NCI-H1436 (cell line): ENCODE data around the gene NEURL2.
"Not testable (repeated sequence)": the region's sequence is repeated elsewhere in the genome, so short reads cannot be mapped to it uniquely, and the experiment has no call there.

Experiments
- DNase-seq: peaks from one replicate; lab custom pipeline; 2025; lab: John Stamatoyannopoulos, UW

The NEURL2 gene

GRCh38 chr20:45898285-45898684 lies 7.3 kb upstream of the NEURL2 start:
- no peak for DNase-seq

DNA sequence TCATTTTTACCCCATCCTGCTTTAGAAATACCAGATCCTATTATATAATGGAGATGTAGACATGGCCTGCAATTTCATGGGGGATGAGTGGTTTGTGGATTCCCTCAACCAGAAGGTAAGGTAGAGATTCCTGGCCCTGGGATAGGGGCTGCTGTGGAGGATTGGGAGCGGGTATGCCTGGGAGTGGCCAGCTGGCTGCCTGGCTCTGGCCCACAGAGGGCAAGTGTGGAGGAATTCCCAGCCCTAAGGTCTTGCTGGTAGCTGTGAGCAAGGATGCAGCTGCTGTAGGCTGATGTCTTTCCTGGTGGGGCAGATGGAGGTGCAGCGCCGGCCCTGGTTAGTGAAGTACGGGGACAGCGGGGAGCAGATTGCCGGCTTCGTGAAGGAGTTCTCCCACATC lies 6.7 kb upstream of the NEURL2 start:
- no peak for DNase-seq

DNA sequence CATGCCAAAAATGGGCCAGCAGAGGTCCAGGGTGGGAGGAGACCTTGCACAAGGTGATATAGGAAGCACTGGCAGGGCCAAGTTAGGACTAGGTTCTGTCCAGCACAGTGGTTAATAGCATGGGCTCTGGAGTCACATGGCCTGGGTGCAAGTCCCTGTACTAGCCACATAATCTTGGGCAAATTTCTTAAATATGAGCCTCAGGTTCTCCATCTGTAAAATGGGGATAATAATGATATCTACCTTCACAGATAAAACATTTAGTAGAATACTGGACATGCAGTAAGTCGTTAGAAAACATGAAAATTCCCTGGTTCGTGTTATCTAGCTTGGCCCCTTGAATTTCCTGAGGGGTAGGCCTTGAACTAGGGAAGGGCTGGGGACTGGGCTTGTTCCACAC lies 6.3 kb upstream of the NEURL2 start:
- no peak for DNase-seq

- DNase-seq: no peak
Observed at GRCh38 chr20:45896641-45897161, 5.7 kb upstream of the NEURL2 start.

DNA sequence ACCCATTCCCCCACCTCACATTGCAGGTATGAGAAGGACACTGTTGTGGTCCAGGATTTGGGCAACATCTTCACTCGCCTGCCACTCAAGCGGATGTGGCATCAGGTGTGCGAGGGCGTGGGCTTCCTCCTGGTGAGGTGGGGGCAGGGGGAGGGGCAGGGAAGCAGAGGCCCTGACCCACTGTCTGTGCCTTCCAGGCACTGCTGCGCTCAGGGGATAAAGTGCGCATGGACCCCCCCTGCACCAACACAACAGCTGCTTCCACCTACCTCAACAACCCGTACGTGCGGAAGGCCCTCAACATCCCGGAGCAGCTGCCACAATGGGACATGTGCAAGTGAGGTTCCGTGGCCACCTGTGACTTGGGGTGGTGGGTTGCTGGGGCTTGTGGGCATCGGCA lies 3.8 kb upstream of the NEURL2 start:
- no peak for DNase-seq

GRCh38 chr20:45893831-45894230 lies 2.8 kb upstream of the NEURL2 start:
- no peak for DNase-seq

DNA sequence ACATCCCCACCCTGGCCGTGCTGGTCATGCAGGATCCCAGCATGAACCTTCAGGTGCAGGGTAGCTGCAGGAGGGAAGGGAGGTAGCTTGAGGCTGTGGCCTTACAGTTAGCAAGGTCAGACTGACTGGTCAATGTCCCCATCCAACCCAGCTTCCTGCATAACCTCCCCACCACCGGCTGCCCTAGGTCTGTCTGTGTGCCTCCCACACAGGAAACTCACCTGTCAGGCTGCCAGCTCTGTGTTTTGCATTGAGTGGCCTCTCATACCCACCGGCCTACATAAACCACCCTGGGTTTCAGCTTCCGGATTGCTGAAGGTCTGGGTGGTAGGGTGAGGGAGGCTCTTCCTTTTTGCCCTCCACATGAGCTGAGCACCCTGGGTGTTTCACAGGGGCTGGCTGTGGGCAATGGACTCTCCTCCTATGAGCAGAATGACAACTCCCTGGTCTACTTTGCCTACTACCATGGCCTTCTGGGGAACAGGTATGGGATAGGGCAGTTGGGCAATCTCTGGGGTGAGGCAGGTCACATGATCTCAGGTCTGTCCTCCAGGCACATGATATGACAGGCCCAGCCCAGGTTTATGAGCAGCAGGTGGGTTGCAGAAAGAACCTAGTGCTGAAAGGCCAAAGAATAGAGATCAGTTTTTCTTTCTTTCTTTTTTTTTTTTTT lies 2.0 kb upstream of the NEURL2 start:
- no peak for DNase-seq

DNA sequence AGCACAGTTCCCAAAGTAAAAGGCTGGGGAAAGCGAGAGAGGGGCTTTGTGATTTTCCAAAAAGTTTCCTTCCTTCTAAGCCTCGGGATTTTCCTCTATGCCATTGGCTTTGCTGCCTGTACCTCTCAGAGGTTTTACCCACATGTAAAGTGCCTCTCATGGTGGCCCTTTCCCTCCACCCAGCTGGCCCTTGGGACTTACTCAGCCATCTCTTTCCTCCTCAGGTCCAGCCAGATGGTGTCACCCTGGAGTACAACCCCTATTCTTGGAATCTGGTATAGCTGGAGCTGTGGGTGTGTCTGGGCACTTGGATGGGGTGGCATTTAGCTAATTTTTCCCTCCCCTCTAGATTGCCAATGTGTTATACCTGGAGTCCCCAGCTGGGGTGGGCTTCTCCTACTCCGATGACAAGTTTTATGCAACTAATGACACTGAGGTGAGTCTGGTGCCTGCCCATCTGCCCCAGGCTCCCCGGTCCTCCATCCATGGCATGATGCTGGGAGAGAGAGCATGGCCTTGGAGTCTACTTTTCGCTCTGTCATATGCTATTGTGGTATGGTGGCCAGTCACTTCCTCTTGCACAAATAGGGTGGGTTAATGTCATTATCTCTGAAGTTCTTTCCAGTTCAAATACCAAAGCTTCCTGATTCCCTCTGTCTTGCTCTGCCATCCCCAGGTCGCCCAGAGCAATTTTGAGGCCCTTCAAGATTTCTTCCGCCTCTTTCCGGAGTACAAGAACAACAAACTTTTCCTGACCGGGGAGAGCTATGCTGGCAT lies 1.2 kb upstream of the NEURL2 start:
- no peak for DNase-seq

DNA sequence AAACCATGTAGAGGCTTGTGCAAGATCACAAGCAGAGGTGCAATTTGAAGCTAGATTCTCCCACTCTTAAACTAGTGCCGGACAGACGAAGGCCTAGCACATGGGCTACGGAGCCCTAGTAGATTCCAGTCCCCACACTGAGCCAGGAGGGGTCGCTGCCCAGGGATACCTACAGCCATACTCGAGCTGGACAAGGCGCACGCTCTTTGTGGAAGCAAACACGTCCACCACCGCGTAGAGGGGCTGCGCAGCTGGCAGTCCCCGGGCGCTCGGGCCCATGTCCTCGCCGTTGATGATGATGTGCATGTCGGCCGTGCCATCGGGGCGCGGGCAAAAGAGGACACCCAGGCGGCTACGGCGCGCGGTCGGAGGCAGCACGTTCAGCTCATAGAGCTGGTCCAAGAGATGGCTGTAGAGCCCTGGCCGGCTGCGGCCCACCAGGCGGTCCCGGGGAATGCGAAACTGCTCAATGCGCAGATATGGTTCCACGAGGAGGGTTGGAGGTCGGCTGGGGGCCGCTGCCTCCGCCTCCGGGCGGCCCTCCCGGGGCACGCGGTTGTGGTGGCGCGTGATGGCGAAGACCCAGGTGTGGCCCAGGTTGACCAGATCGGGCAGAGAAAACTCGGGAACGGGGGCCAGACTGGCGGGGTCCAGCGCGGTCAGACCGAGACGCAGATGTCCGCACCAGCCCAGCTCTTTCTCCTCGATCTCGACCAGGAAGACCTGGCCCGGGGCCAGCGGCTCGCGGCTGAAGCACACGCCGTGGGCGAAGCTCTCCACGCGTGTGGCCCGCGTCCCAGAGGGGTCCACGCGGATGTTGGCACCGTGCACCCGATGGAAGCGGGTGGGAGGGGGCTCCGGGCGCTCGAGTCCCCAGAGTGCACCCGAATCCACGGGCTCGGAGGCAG lies 677 bp downstream of the NEURL2 start:
- DNase-seq: no peak

DNA sequence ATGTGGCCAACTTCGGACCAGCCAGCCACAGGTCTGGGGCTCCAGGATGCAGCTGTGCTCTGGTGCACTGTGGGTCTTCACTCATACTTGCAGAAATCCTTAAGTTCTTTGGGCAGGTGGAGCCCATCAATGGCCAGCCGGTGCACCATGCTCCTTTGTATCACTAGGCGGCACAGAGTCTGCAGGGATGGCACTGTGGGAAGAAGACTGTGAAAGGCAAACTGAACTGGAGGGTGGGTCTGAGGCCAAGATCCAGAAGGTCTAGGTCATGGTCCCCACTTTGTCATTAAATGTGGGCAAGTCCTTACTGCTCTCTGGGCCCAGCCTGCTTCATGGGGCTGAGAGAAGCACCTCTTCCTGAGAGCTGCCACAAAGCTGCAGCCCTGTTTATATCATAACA lies 2.3 kb downstream of the NEURL2 start:
- DNase-seq: no peak

DNA sequence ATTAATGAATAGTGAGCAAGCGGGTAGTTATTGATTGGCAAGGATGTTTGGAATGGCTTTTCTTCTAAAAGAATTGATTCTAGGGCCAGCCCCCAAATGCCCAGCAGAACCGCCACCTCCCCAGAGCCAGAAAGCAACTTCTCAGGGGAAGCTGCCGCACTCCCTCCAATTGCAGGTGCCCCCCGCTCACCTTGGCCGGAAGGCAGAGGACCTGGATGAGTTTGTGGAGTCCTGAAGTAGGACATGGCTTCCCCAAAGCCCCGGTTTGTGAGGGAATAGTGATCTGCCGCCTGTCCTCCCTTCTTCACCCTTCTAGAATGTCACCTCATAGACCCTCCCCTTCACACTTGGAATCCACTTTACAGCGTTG lies 3.7 kb downstream of the NEURL2 start, which contains the start of gene SPATA25:
Gene SPATA25, minus strand, starts transcription at position 277 of the 370 bp plus-strand sequence. Its CDS starts 32 bp downstream, at position 245.
- DNase-seq: no peak

DNA sequence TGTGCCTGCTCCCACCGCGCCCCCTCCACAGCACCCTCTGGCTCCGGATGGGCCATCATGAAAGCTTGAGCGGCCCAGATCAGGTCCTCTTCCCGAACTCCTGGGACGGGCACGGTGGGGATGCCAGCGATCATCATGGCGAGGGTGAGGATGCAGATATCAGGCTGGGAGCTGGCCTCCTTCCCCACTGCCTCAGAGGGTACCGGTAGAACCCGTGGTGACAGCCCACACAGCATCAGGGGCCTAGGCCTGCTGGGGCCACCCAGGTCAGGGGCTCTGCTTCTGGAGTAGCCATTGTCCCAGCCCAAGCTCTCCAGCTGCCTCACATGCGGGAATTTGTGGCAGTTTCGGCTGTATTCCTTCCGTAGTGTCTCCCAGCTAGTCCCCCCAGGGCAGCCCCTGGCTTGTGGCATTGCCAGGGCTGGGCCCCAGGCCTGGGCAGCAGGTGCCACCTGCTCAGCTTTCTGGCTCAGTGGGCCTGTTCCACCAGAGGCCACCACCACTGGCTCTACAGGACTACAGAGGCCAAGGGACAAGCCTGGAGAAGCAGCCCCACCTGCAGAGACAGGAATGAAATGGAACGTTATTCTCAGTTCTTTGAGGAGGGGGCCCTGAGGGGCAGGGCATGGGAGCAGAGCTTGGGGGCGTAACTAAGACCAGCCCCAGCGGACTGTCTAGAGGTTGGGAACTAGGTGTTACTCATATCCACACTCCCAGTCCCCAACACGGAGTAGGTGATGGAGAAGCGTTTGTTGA lies 4.2 kb downstream of the NEURL2 start:
- DNase-seq: no peak

DNA sequence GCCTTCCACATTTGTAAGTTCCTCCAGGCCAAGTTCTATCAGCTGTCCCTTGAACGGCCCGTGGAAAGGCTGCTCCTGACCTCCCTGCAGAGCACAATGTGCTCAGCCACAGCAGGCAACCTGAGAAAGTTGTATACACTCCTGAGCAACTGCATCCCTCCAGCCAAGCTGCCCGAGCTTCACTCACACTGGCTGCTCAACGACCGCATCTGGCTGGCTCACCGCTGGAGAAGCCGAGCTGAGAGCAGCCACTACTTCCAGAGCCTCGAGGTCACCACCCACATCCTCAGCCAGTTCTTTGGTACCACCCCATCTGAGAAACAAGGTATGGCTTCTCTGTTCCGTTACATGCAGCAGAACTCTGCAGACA lies 7.9 kb downstream of the NEURL2 start:
- no peak for DNase-seq

DNA sequence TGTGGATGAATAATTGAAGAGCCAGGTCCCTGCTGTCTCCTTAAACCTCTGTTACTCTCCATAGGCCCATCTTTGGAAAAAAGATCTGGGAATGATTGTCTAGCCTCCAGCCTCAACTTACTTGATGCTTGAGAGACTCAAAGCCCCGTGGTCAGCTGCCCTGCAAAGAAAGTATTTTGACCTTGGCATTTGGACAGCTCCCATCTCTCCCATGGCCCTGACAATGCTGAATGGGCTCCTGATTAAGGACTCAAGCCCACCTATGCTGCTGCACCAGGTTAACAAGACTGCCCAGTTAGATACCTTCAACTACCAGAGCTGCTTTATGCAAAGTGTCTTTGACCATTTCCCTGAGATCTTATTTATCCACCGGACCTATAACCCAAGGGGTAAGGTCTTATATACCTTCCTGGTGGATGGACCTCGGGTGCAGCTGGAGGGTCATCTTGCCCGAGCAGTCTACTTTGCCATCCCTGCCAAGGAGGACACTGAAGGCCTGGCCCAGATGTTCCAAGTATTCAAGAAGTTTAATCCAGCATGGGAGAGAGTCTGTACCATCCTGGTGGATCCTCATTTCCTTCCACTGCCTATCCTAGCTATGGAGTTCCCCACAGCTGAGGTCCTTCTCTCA lies 8.4 kb downstream of the NEURL2 start:
- DNase-seq: no peak

DNA sequence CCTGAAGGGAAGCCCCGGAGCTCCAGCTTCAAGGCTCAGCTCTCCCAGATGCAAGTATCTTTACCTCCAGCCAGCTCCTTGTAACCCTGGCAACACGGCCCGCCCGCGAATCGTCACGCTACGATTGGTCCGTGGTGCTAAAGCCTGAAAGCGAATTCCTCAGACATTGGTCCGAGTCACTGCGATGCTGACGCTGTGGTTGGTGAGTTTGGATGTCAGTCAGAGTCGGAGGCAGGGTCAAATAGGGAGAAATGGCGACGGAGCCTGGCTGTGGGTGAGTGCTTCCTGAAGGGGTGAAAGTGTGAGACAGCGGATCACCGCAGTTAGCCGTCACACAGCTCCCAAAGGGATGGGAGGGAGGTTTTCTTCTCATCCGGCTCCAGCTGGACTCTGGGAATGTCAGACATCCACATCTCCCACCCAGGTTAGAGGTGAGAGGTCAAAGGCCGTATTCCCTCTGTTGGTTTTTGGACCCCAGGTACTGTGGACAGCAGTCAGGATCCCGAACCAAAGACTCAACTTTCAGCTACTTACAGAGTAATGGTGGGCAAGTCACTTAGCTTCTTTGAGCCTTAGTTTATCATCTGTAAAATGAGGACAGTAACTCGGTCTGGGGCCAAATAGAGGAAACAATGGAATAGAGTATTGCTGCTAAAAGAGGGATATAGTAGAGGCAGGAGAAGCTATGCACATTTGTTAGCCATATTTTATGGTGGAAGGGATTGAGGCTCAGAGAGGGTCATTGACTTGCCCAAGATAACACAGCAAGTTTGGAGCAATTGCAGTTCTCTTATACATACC lies 9.8 kb downstream of the NEURL2 start, which contains the start of gene ZSWIM1:
Gene ZSWIM1, plus strand, starts transcription at position 240 of the 801 bp plus-strand sequence. CDS start 1,366 bp downstream, outside the sequence.
- DNase-seq: peak; percentile 97

DNA sequence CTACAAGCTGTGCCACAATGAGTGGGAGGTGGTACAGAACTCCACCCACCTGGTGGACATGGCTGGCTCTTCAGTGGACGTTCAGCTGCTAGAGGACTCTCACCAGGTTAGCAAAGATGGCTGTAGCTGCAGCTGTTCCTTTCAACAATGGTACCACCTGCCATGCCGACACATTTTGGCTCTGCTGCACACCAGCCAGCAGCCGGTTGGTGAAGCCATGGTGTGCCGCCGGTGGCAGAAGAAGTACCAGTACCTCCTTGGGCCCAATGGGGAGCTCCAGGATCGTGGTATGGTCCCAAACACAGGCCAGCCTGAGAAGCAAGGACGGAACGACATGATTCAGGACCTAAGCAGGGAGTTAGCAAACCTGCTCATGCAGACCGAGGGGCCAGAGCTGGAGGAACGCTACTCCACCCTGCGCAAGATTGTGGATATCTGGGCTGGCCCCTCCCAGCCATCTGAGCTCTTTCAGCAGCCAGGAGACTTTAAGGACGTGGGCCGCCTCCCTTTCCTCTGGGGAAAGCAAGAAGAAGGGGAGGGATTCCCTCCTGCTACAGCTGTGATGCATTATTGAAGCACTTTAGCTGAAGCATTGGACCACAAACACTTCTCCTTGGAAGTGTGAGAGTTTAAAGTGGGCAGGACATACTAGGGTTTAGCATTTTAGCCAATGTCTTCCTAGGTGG lies 12.8 kb downstream of the NEURL2 start:
- no peak for DNase-seq

DNA sequence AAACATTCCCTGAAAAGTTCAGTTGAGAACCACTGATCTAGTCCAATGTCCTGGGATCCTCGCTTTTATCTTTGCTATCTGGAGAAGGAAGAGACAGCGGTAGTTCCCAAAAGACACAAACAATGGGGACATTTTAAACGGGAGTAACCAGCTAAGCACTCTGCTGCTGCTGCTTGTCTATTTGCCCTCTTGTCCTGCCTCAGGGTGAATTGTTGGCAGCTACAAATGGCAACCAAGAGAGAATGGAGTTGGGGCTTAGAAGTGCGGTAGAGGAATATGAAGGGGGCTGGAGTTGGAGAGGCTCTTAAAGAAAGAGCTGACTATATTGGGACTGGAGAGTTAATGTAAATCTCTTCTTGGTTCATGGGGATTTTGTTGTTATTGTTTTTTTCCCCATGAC lies 16.4 kb downstream of the NEURL2 start:
- no peak for DNase-seq

DNA sequence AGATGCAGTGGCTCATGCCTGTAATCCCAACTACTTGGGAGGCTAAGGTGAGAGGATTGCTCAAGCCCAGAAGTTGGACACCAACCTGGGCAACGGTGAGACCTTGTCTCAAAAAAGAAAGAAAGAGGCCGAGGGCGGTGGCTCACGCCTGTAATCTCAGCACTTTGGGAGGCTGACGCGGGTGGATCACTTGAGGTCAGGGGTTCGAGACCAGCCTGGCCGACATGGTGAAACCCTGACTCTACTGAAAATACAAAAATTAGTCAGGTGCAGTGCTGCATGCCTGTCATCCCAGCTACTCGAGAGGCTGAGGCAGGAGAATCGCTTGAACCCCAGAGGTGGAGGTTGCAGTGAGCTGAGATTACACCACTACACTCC lies 16.9 kb downstream of the NEURL2 start:
- not testable (repeated sequence) for DNase-seq

DNA sequence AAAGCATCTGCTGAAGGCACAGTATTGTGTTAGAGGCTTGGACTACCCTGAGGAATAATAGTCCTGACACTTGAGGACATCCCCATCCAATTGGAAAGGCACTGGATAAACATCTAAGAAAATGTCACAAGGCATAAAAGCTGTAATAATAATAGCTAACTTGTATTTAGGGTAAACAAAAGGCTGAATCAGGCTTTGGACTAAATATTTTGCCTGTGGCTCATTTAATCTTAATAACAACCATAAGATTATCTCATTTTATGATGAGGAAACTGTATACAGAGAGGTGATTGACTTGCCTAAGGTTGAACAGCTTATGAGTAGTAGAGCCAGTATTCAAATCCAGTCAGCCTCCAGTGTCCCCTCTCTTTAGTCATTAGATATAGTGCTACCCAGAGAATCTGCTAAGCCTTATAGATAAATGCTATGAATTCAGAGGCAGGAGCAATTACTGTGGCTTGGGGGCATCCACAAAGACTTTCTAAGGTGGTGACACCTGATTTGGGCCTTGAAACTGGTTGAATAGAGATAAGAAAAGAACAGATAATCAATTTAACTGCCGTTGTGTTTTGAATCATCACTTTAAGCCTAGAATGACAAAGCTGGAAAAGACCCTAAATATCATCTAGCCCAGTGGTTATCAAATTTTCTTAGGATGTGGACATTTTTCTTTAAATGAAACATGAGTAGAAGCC lies 17.5 kb downstream of the NEURL2 start:
- no peak for DNase-seq
